Esophagus squamous epithelium (tissue), 5 donors: ENCODE data around the gene FLT3LG. TPM values are rescaled to one million over a fixed set of nuclear protein-coding genes. Genes with fewer than 3 reads are reported as not detected.
A peak's percentile ranks its signal among the peaks of the same experiment; 100 is the strongest.

ENCODE experiments used
- DNase-seq: peaks from one replicate; lab custom pipeline; 2025; lab: John Stamatoyannopoulos, UW
- H3K27ac ChIP-seq, 4 donors: fragments of 200-600 bp; sonication (generic); one replicate each; pipeline ENCODE4 v1.5.1; 2016 to 2019; ENCODE audit warnings: mild to moderate bottlenecking in 1 of 4
- H3K27me3 ChIP-seq, 4 donors: fragments of 200-600 bp; sonication (generic); 1 replicate in 3 of 4; 2 replicates in 1 of 4; pipeline versions ENCODE4 v1.5.1 to v1.6.0; 2017 to 2021; ENCODE audit warnings: antibody characterized with exemption in 1 of 4
- H3K36me3 ChIP-seq, 3 donors: fragments of 200-600 bp; sonication (generic); one replicate each; pipeline ENCODE4 v1.5.1; 2016 to 2019
- H3K4me1 ChIP-seq, 3 donors: fragments of 200-600 bp; sonication (generic); one replicate each; pipeline ENCODE4 v1.5.1; 2017 to 2019
- H3K4me3 ChIP-seq, 4 donors: fragments of 200-600 bp; sonication (generic); 1 replicate in 3 of 4; 2 replicates in 1 of 4; pipeline ENCODE4 v1.5.1; 2016 to 2019; ENCODE audit warnings: mild to moderate bottlenecking in 2 of 4, moderate library complexity in 1 of 4
- H3K9me3 ChIP-seq, 3 donors: fragments of 200-600 bp; sonication (generic); one replicate each; pipeline ENCODE4 v1.5.1; 2016 to 2019
- CTCF ChIP-seq, 6 experiments: fragments of 450-650 bp in 4 of 6; fragments of 200-600 bp in 2 of 6; sonication (generic) in 2 of 6; IDR thresholded peaks; one replicate each; pipeline ENCODE4 v1.5.1; 2016 to 2019; ENCODE audit warnings: antibody characterized with exemption in 6 of 6, mild to moderate bottlenecking in 4 of 6, moderate library complexity in 4 of 6
- POLR2A ChIP-seq, 4 donors: fragments of 450-650 bp; IDR thresholded peaks; one replicate each; pipeline ENCODE4 v1.6.1; 2017; ENCODE audit warnings: antibody characterized with exemption in 4 of 4, mild to moderate bottlenecking in 4 of 4, moderate library complexity in 3 of 4
- WGBS, 2 donors: methylation state at CpG; one replicate each; pipeline ENCODE4 v1.1.5; 2018; 5-methylcytosine and 5-hydroxymethylcytosine counted together
- intact Hi-C: fragments of 100-400 bp; cut with DNase I; formaldehyde crosslinking; loops from one replicate; pipeline ENCODE4 v1.15.0; 2022
- total RNA-seq, 4 donors: library from RNA; depleted of rRNA; stranded (reverse); fragments of >200 nt; gene quantifications; one replicate each; pipeline ENCODE4 v1.1.0, GENCODE V29; 2016
- donor health status: DM: yes; HTN: yes; CAD: no.

FLT3LG gene
- total RNA-seq, 4 donors from 2014 or later: 0.75 to 4.2 (median 2.7) TPM

GRCh38 chr19:49487277-49488045 lies 13.4 kb downstream of the FLT3LG start, which contains the start of gene RPL13A:
Gene RPL13A (plus strand): TSS chr19:49487608. CDS start chr19:49487630, 22 bp downstream.
- intact Hi-C loops: no loop called here
- TF ChIP-seq CTCF (IDR thresholded peaks at IDR 0.05) (peak in 2 of 6 experiments; percentile 5 to 24), POLR2A (IDR thresholded peaks at IDR 0.05) (peak in 3 of 4 donors; percentile 94 to 99 (median 99))
- DNase-seq: peak; percentile 95
- Histone ChIP-seq H3K4me3 (peak within 1 kb of the TSS; percentile 51 to 99 (median 86)), H3K36me3 (peaks cover 16 to 49% (median 31%) of the 10 kb centered on the region in 3 donors), H3K4me1 (peaks cover 8 to 41% (median 27%) of the 10 kb centered on the region in 3 donors), H3K27ac (peak within 1 kb of the TSS; percentile 80 to 98 (median 94)), H3K9me3 (no peaks in the 10 kb centered on the region), H3K27me3 (no peaks in the 10 kb centered on the region)
- WGBS, 2 donors: 0 to 1% methylated on average over 9 to 12 of the region's 57 CpGs

GRCh38 chr19:49488046-49488862 lies 14.2 kb downstream of the FLT3LG start:
- no peaks in the 10 kb centered on the region for H3K27me3 ChIP-seq
- peak overlapping the region; percentile 51 to 99 (median 86) for H3K4me3 ChIP-seq
- H3K4me1 ChIP-seq: peaks cover 8 to 41% (median 27%) of the 10 kb centered on the region in 3 donors
- peaks cover 16 to 50% (median 31%) of the 10 kb centered on the region in 3 donors for H3K36me3 ChIP-seq
- 0 to 3% methylated on average over 18 of the region's 26 CpGs for WGBS, 2 donors
- TF ChIP-seq CTCF (IDR thresholded peaks at IDR 0.05): no peak
- no peak for TF ChIP-seq POLR2A (IDR thresholded peaks at IDR 0.05)
- H3K27ac ChIP-seq: peak overlapping the region; percentile 80 to 98 (median 94)
- no peaks in the 10 kb centered on the region for H3K9me3 ChIP-seq
- intact Hi-C loops: no loop called here
- no peak for DNase-seq

- 9 to 15% methylated on average over 14 to 15 of the region's 15 CpGs for WGBS, 2 donors
- intact Hi-C loops: no loop called here
- H3K4me1 ChIP-seq: peaks cover 8 to 41% (median 27%) of the 10 kb centered on the region in 3 donors
These were observed 15.0 kb downstream of the FLT3LG start for GRCh38 chr19:49488863-49489537.

GRCh38 chr19:49489601-49490167 lies 15.7 kb downstream of the FLT3LG start:
- Histone ChIP-seq H3K36me3 (peaks cover 16 to 50% (median 31%) of the 10 kb centered on the region in 3 donors), H3K4me1 (peaks cover 8 to 41% (median 27%) of the 10 kb centered on the region in 3 donors), H3K27ac (peak overlapping the region; percentile 80 to 98 (median 94)), H3K9me3 (no peaks in the 10 kb centered on the region), H3K27me3 (no peaks in the 10 kb centered on the region), H3K4me3 (peak overlapping the region; percentile 51 to 99 (median 86))
- intact Hi-C loops: no loop called here
- WGBS, 2 donors: 47 to 53% methylated on average over 8 to 13 of the region's 15 CpGs
- no peak for DNase-seq
- TF ChIP-seq CTCF (IDR thresholded peaks at IDR 0.05) (peak in 1 of 6 experiments; percentile 26), POLR2A (IDR thresholded peaks at IDR 0.05) (no peak)

More at GRCh38 chr19:49488863-49489537, 15.0 kb downstream of the FLT3LG start:
- no peak for DNase-seq
- TF ChIP-seq POLR2A (IDR thresholded peaks at IDR 0.05): no peak
- no peak for TF ChIP-seq CTCF (IDR thresholded peaks at IDR 0.05)
- Histone ChIP-seq H3K9me3 (no peaks in the 10 kb centered on the region), H3K4me3 (peak overlapping the region; percentile 51 to 99 (median 86)), H3K27ac (peak overlapping the region; percentile 80 to 98 (median 94)), H3K36me3 (peaks cover 16 to 50% (median 31%) of the 10 kb centered on the region in 3 donors), H3K27me3 (no peaks in the 10 kb centered on the region)
